Activated naive CD4-positive, alpha-beta T cell treated with anti-CD3 and anti-CD28 coated beads, Interleukin-2, amount 10 ng/mL, durations not matched to agents 7 days and 5 days (primary cell): ENCODE measurements around the gene C2orf92.

ENCODE experiments used
- CTCF ChIA-PET: fragments of 350-600 bp; sonication (Branson Sonifier 250); formaldehyde crosslinking; loops from one replicate; lab custom pipeline; 2021; ENCODE audit warnings: antibody characterized with exemption; lab: Charles Lee
- DNase-seq: peaks from one replicate; pipeline ENCODE4 v3.0.0-alpha.2; 2020
- H3K27ac Mint-ChIP-seq: one replicate; pipeline ENCODE4 v1.8.0; 2021; ENCODE audit warnings: mild to moderate bottlenecking, moderate library complexity, mixed read lengths
- H3K27me3 Mint-ChIP-seq: one replicate; pipeline ENCODE4 v1.8.0; 2021; ENCODE audit warnings: mild to moderate bottlenecking, mixed read lengths
- H3K36me3 Mint-ChIP-seq: one replicate; pipeline ENCODE4 v1.8.0; 2021; ENCODE audit warnings: mixed read lengths
- H3K4me1 Mint-ChIP-seq: one replicate; pipeline ENCODE4 v1.8.0; 2021; ENCODE audit warnings: mixed read lengths
- H3K4me3 Mint-ChIP-seq: one replicate; pipeline ENCODE4 v1.8.0; 2021; ENCODE audit warnings: mild to moderate bottlenecking, moderate library complexity, mixed read lengths
- H3K9me3 Mint-ChIP-seq: one replicate; pipeline ENCODE4 v1.8.0; 2021; ENCODE audit warnings: mixed read lengths

C2orf92 gene

GRCh38 chr2:97726261-97727064, 57.0 kb downstream of the C2orf92 start:
- Mint-ChIP-seq H3K9me3 (peaks cover 2% of the 10 kb centered on the region), H3K27me3 (no peaks in the 10 kb centered on the region), H3K36me3 (peaks cover 88% of the 10 kb centered on the region), H3K4me1 (peaks cover 44% of the 10 kb centered on the region), H3K4me3 (no peak overlapping the region), H3K27ac (peak overlapping the region; percentile 72)
- CTCF ChIA-PET, result interaction anchor here (1.6 to 3.4 kb wide), 4 partner anchors 8 to 18 kb away, joined by 6 to 20 read pairs (median 9); partner anchors contain the start of gene ZAP70
- DNase-seq, result no peak

GRCh38 chr2:97727296-97727695, 57.8 kb downstream of the C2orf92 start:
- no peak for DNase-seq
- Mint-ChIP-seq H3K4me3 (no peak overlapping the region), H3K9me3 (peaks cover 2% of the 10 kb centered on the region), H3K4me1 (peaks cover 46% of the 10 kb centered on the region), H3K27me3 (no peaks in the 10 kb centered on the region), H3K27ac (peak overlapping the region; percentile 72), H3K36me3 (peaks cover 91% of the 10 kb centered on the region)
- CTCF ChIA-PET, result interaction anchor here (1.6 to 3.4 kb wide), 4 partner anchors 9 to 19 kb away, joined by 6 to 20 read pairs (median 9); partner anchors contain the start of gene ZAP70

- H3K36me3 Mint-ChIP-seq, result peaks cover 86% of the 10 kb centered on the region
- peak overlapping the region; percentile 64 for H3K27ac Mint-ChIP-seq
- no peaks in the 10 kb centered on the region for H3K27me3 Mint-ChIP-seq
- no peak for DNase-seq
- no peak overlapping the region for H3K4me3 Mint-ChIP-seq
- H3K4me1 Mint-ChIP-seq, result peaks cover 40% of the 10 kb centered on the region
- peaks cover 2% of the 10 kb centered on the region for H3K9me3 Mint-ChIP-seq
- CTCF ChIA-PET, result interaction anchor here (0.9 to 3.4 kb wide), 6 partner anchors 10 to 21 kb away, joined by 3 to 20 read pairs (median 8); partner anchors contain the start of gene ZAP70
These were observed 58.7 kb downstream of the C2orf92 start for GRCh38 chr2:97728091-97728731.

GRCh38 chr2:97730245-97730644, 60.7 kb downstream of the C2orf92 start:
- H3K27ac Mint-ChIP-seq, result no peak overlapping the region
- H3K4me1 Mint-ChIP-seq, result peaks cover 34% of the 10 kb centered on the region
- H3K4me3 Mint-ChIP-seq, result no peak overlapping the region
- H3K9me3 Mint-ChIP-seq, result peaks cover 2% of the 10 kb centered on the region
- CTCF ChIA-PET, result interaction anchor here (1.0 to 3.6 kb wide), 6 partner anchors 11 to 37 kb away, joined by 3 to 30 read pairs (median 5); partner anchors contain the start of gene ZAP70
- DNase-seq, result no peak
- H3K27me3 Mint-ChIP-seq, result no peaks in the 10 kb centered on the region
- peaks cover 73% of the 10 kb centered on the region for H3K36me3 Mint-ChIP-seq

- H3K4me1 Mint-ChIP-seq, result peaks cover 27% of the 10 kb centered on the region
- H3K27me3 Mint-ChIP-seq, result no peaks in the 10 kb centered on the region
- peaks cover 65% of the 10 kb centered on the region for H3K36me3 Mint-ChIP-seq
- H3K9me3 Mint-ChIP-seq, result peaks cover 2% of the 10 kb centered on the region
- CTCF ChIA-PET, result interaction anchor here (2.2 to 3.6 kb wide), 2 partner anchors 9 to 32 kb away, joined by 5 to 30 read pairs; no protein-coding TSS in a partner anchor
- H3K4me3 Mint-ChIP-seq, result no peak overlapping the region
- H3K27ac Mint-ChIP-seq, result peak overlapping the region; percentile 22
- no peak for DNase-seq
These were observed 61.9 kb downstream of the C2orf92 start for GRCh38 chr2:97731274-97732020.

- Mint-ChIP-seq H3K36me3 (peaks cover 57% of the 10 kb centered on the region), H3K27ac (no peak overlapping the region), H3K4me3 (no peak overlapping the region), H3K4me1 (peaks cover 17% of the 10 kb centered on the region), H3K27me3 (no peaks in the 10 kb centered on the region), H3K9me3 (peaks cover 2% of the 10 kb centered on the region)
- no peak for DNase-seq
- CTCF ChIA-PET, result no interaction called here
These were observed 63.2 kb downstream of the C2orf92 start for GRCh38 chr2:97732436-97733340.

DNA sequence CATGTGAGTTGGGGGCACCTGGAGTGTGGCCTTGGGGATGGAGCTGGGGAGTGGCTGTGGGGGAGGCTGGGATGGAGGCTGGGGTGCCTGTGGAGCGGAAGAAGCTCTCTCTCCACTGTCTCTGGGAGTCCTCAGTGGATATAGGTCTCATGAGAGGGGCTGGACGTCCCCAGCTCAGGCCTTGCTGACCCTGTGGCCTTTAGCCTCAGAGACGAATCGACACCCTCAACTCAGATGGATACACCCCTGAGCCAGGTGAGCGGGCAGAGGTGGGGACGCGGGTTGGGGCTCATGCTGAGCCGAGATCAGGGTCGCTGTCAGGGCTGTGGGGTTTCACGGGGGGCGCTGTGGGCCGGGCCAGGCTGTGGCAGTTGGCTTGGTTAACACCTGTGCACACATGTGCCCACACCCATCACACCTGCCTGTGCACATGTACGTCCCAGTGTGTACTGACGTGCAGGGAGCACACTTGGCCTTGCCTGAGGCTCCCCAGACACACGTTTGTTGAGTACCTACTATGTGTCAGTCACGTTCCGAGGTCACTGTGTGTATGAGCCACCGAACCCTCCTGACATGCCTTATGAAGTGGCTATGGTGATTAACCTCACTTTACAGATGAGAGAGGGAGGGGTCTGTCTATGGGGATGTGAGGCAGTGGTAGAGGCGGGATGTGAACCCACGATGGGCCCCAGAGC, 64.0 kb downstream of the C2orf92 start:
- Mint-ChIP-seq H3K4me3 (no peak overlapping the region), H3K27me3 (no peaks in the 10 kb centered on the region), H3K4me1 (peaks cover 12% of the 10 kb centered on the region), H3K9me3 (peaks cover 2% of the 10 kb centered on the region), H3K27ac (no peak overlapping the region), H3K36me3 (peaks cover 54% of the 10 kb centered on the region)
- CTCF ChIA-PET, result no interaction called here
- DNase-seq, result no peak

- Mint-ChIP-seq H3K4me3 (no peak overlapping the region), H3K36me3 (peaks cover 53% of the 10 kb centered on the region), H3K4me1 (peaks cover 12% of the 10 kb centered on the region), H3K27ac (no peak overlapping the region), H3K27me3 (no peaks in the 10 kb centered on the region), H3K9me3 (peaks cover 2% of the 10 kb centered on the region)
- no peak for DNase-seq
- CTCF ChIA-PET, result no interaction called here
These were observed 64.8 kb downstream of the C2orf92 start for GRCh38 chr2:97734061-97735051.

GRCh38 chr2:97735161-97735561, 65.6 kb downstream of the C2orf92 start:
- CTCF ChIA-PET, result no interaction called here
- Mint-ChIP-seq H3K9me3 (peaks cover under 1% of the 10 kb centered on the region), H3K27me3 (no peaks in the 10 kb centered on the region), H3K27ac (no peak overlapping the region), H3K4me1 (peaks cover 12% of the 10 kb centered on the region), H3K36me3 (peaks cover 47% of the 10 kb centered on the region), H3K4me3 (no peak overlapping the region)
- DNase-seq, result no peak

GRCh38 chr2:97736185-97736584, 66.7 kb downstream of the C2orf92 start:
- Mint-ChIP-seq H3K4me3 (no peak overlapping the region), H3K27ac (no peak overlapping the region), H3K4me1 (peaks cover 22% of the 10 kb centered on the region), H3K9me3 (no peaks in the 10 kb centered on the region), H3K27me3 (no peaks in the 10 kb centered on the region), H3K36me3 (peaks cover 46% of the 10 kb centered on the region)
- DNase-seq, result no peak
- CTCF ChIA-PET, result no interaction called here

GRCh38 chr2:97736608-97737330, 67.3 kb downstream of the C2orf92 start:
- Mint-ChIP-seq H3K27me3 (no peaks in the 10 kb centered on the region), H3K27ac (no peak overlapping the region), H3K36me3 (peaks cover 45% of the 10 kb centered on the region), H3K4me3 (no peak overlapping the region), H3K9me3 (no peaks in the 10 kb centered on the region), H3K4me1 (peaks cover 22% of the 10 kb centered on the region)
- CTCF ChIA-PET, result no interaction called here
- DNase-seq, result no peak
